IMR-90 (cell line): ENCODE data around the gene FBN1. TPM values are rescaled to one million over a fixed set of nuclear protein-coding genes. Genes with fewer than 3 reads are reported as not detected.

Experiments used
- ATAC-seq: fragments of 200-7000 bp; cut with Tn5 transposase; 2 replicates; pipeline ENCODE4 v1.9.1; 2020; ENCODE audit warnings: low read depth, mild to moderate bottlenecking, moderate library complexity
- BruUV-seq: library from RNA; stranded (reverse); fragments of 400-500 nt; replicated peaks from 2 replicates; lab custom pipeline; 2021; lab: Mats Ljungman, UMichigan
- CTCF ChIA-PET: fragments of 300-600 bp; formaldehyde crosslinking; extraction: SDS; loops from one replicate; lab custom pipeline; 2021; ENCODE audit warnings: antibody characterized with exemption; lab: Yijun Ruan, JAX
- POLR2A ChIA-PET: fragments of 300-600 bp; sonication (Branson Sonifier 250); formaldehyde crosslinking; loops from one replicate; lab custom pipeline; 2022; ENCODE audit warnings: antibody characterized with exemption; ENCODE audit not compliant: unreplicated experiment; lab: Charles Lee
- DNase-seq: peaks from one replicate; pipeline ENCODE4 v3.0.0; 2013
- H2AFZ ChIP-seq: replicated peaks from 2 replicates; pipeline ENCODE3; 2013; ENCODE audit warnings: low read length, mild to moderate bottlenecking; ENCODE audit not compliant: poor library complexity
- H2AK5ac ChIP-seq: 2 replicates; pipeline ENCODE4 v1.6.1; 2013; ENCODE audit warnings: low read depth, low read length, inconsistent platforms
- H2AK9ac ChIP-seq: replicated peaks from 2 replicates; pipeline ENCODE3; 2013; ENCODE audit warnings: mild to moderate bottlenecking, low read depth, low read length, moderate library complexity; ENCODE audit not compliant: poor library complexity
- H2BK120ac ChIP-seq: 2 replicates; pipeline ENCODE4 v1.6.1; 2013; ENCODE audit warnings: low read depth, low read length, inconsistent platforms
- H2BK15ac ChIP-seq: 3 replicates; pipeline ENCODE4 v1.6.1; 2013; ENCODE audit warnings: low read depth, low read length, inconsistent platforms
- H2BK20ac ChIP-seq: 2 replicates; pipeline ENCODE4 v1.6.1; 2013; ENCODE audit warnings: low read depth, mild to moderate bottlenecking, inconsistent platforms, low read length, moderate library complexity
- H2BK5ac ChIP-seq: 2 replicates; pipeline ENCODE4 v1.6.1; 2013; ENCODE audit warnings: mild to moderate bottlenecking, low read depth, low read length, inconsistent platforms; ENCODE audit not compliant: poor library complexity, severe bottlenecking
- H3K14ac ChIP-seq: replicated peaks from 2 replicates; pipeline ENCODE4 v1.6.1; 2013; ENCODE audit warnings: low read depth, low read length, inconsistent platforms
- H3K18ac ChIP-seq: 2 replicates; pipeline ENCODE4 v1.6.1; 2013; ENCODE audit warnings: low read depth, low read length, control low read depth
- H3K23ac ChIP-seq: 2 replicates; pipeline ENCODE4 v1.6.1; 2013; ENCODE audit warnings: low read depth, low read length, inconsistent platforms
- H3K27ac ChIP-seq: 2 replicates; pipeline ENCODE4 v1.5.1; 2013; ENCODE audit warnings: mild to moderate bottlenecking, control low read depth, low read length; ENCODE audit not compliant: insufficient read depth
- H3K27me3 ChIP-seq: 2 replicates; pipeline ENCODE4 v1.6.1; 2013; ENCODE audit warnings: low read length; ENCODE audit not compliant: control insufficient read depth, insufficient read depth
- H3K36me3 ChIP-seq: 2 replicates; pipeline ENCODE4 v1.6.1; 2013; ENCODE audit warnings: low read length, mixed read lengths; ENCODE audit not compliant: control insufficient read depth, insufficient read depth
- H3K4ac ChIP-seq: 2 replicates; pipeline ENCODE4 v1.6.1; 2013; ENCODE audit warnings: low read depth, low read length, inconsistent platforms
- H3K4me1 ChIP-seq: 2 replicates; pipeline ENCODE4 v1.6.1; 2013; ENCODE audit warnings: low read length, mixed read lengths; ENCODE audit not compliant: control insufficient read depth, insufficient read depth
- H3K4me2 ChIP-seq: 2 replicates; pipeline ENCODE4 v1.6.1; 2013; ENCODE audit warnings: low read depth, mild to moderate bottlenecking, control low read depth, low read length, moderate library complexity
- H3K4me3 ChIP-seq: 2 replicates; pipeline ENCODE4 v1.5.1; 2013; ENCODE audit warnings: low read depth, mild to moderate bottlenecking, control low read depth, low read length, moderate library complexity; ENCODE audit not compliant: insufficient read depth
- H3K56ac ChIP-seq: 2 replicates; pipeline ENCODE4 v1.6.1; 2013; ENCODE audit warnings: low read length, inconsistent platforms; ENCODE audit not compliant: insufficient read depth; ENCODE audit errors: extremely low read depth
- H3K79me1 ChIP-seq, 2 experiments: 2 replicates each; pipeline ENCODE4 v1.6.1; 2013; ENCODE audit warnings: low read length in 2 of 2, inconsistent platforms in 1 of 2, low read depth in 1 of 2
- H3K9ac ChIP-seq: 2 replicates; pipeline ENCODE4 v1.6.1; 2013; ENCODE audit warnings: low read depth, low read length, control low read depth
- H3K9me1 ChIP-seq: 2 replicates; pipeline ENCODE4 v1.6.1; 2013; ENCODE audit warnings: low read length, inconsistent platforms; ENCODE audit not compliant: insufficient read depth
- H3K9me3 ChIP-seq: 2 replicates; pipeline ENCODE4 v1.6.1; 2013; ENCODE audit warnings: low read length; ENCODE audit not compliant: control insufficient read depth, insufficient read depth
- H4K20me1 ChIP-seq: 2 replicates; pipeline ENCODE4 v1.6.1; 2013; ENCODE audit warnings: low read length, inconsistent platforms; ENCODE audit not compliant: insufficient read depth
- H4K5ac ChIP-seq: 2 replicates; pipeline ENCODE4 v1.6.1; 2013; ENCODE audit warnings: mild to moderate bottlenecking, low read depth, low read length, control low read depth
- H4K8ac ChIP-seq, 2 experiments: 2 replicates each; pipeline ENCODE4 v1.6.1; 2013; ENCODE audit warnings: low read depth in 2 of 2, low read length in 2 of 2, control low read depth in 1 of 2, inconsistent platforms in 1 of 2
- H4K91ac ChIP-seq: 2 replicates; pipeline ENCODE4 v1.6.1; 2013; ENCODE audit warnings: low read depth, low read length, inconsistent platforms; ENCODE audit not compliant: insufficient read depth
- CEBPB ChIP-seq: IDR thresholded peaks from 2 replicates; pipeline ENCODE4 v1.6.1; 2012; ENCODE audit warnings: low read depth, low read length, improper control_type of control experiment
- CHD1 ChIP-seq: IDR thresholded peaks from 2 replicates; pipeline ENCODE4 v1.6.1; 2012; ENCODE audit warnings: low read depth, low read length, improper control_type of control experiment
- FOS ChIP-seq: fragments of 150-350 bp; IDR thresholded peaks from 2 replicates; pipeline ENCODE4 v1.6.1; 2016; ENCODE audit warnings: low read depth, low read length
- MAZ ChIP-seq: IDR thresholded peaks from 2 replicates; pipeline ENCODE4 v1.6.1; 2012; ENCODE audit warnings: low read depth, mild to moderate bottlenecking, low read length, improper control_type of control experiment, moderate library complexity, borderline replicate concordance
- MXI1 ChIP-seq: IDR thresholded peaks from 2 replicates; pipeline ENCODE4 v1.6.1; 2012; ENCODE audit warnings: low read depth, mild to moderate bottlenecking, low read length, moderate library complexity, borderline replicate concordance
- POLR2A ChIP-seq: IDR thresholded peaks from 2 replicates; pipeline ENCODE4 v1.6.1; 2012; ENCODE audit warnings: mild to moderate bottlenecking, low read depth, low read length
- RAD21 ChIP-seq: IDR thresholded peaks from 2 replicates; pipeline ENCODE4 v1.6.1; 2012; ENCODE audit warnings: low read length, improper control_type of control experiment
- RFX5 ChIP-seq: IDR thresholded peaks from 2 replicates; pipeline ENCODE4 v1.8.0; 2012; ENCODE audit warnings: low read depth, mild to moderate bottlenecking, low read length, moderate library complexity
- SMC3 ChIP-seq: fragments of 150-350 bp; IDR thresholded peaks from 2 replicates; pipeline ENCODE4 v1.6.1; 2016; ENCODE audit warnings: low read depth, mild to moderate bottlenecking, antibody characterized with exemption, low read length, moderate library complexity
- dilution Hi-C: fragments of 300-500 bp; cut with HindIII; formaldehyde crosslinking; loops from one replicate; pipeline ENCODE4 v1.14.3; 2018; ENCODE audit warnings: low sequenced_read_pairs; ENCODE audit not compliant: unreplicated experiment
- in situ Hi-C: fragments of 300-500 bp; cut with MboI; formaldehyde crosslinking; loops from 3 replicates; pipeline ENCODE4 v1.14.3; 2019; ENCODE audit warnings: low sequenced_read_pairs, inconsistent platforms, mixed read lengths
- intact Hi-C: fragments of 100-400 bp; cut with micrococcal nuclease; formaldehyde crosslinking; loops from 2 replicates; pipeline ENCODE4 v1.10.0; 2022
- polyA plus RNA-seq, 3 experiments: library from polyadenylated mRNA; depleted of rRNA; stranded (reverse); fragments of >200 nt; gene quantifications; 2 replicates each; pipeline ENCODE4 v1.2.3, GENCODE V29; 2012; ENCODE audit warnings: low replicate concordance in 1 of 3
- total RNA-seq: library from RNA; depleted of rRNA; stranded (reverse); fragments of >200 nt; gene quantifications from 2 replicates; pipeline ENCODE4 v1.2.3, GENCODE V29; 2012
- TF ChIP-seq, protein P1 (sequence below): fragments of 150-350 bp; IDR thresholded peaks from 2 replicates; pipeline ENCODE4 v1.6.1; 2016; ENCODE audit warnings: low read depth, mild to moderate bottlenecking, low read length, moderate library complexity, borderline replicate concordance

Gene FBN1
- total and polyA plus RNA-seq, 2 of the 4 experiments (the other 2 are of a cell fraction): 134 to 283 TPM

GRCh38 chr15:48574187-48574586, 71.3 kb downstream of the FBN1 start:
- peaks cover 31 to 61% of the 10 kb centered on the region in 2 experiments for H3K79me1 ChIP-seq
- no peak overlapping the region for H3K4ac ChIP-seq
- DNase-seq (no peak), ATAC-seq (no peak)
- dilution Hi-C loops: no loop called here
- peaks cover 7% of the 10 kb centered on the region; the same call in 1 of the 2 replicates for H3K4me1 ChIP-seq
- no peak for TF ChIP-seq CEBPB
- no peak for TF ChIP-seq POLR2A
- TF ChIP-seq CHD1: no peak
- TF ChIP-seq FOS: no peak
- TF ChIP-seq MAZ: no peak
- no peak for TF ChIP-seq MXI1
- TF ChIP-seq, protein P1, sequence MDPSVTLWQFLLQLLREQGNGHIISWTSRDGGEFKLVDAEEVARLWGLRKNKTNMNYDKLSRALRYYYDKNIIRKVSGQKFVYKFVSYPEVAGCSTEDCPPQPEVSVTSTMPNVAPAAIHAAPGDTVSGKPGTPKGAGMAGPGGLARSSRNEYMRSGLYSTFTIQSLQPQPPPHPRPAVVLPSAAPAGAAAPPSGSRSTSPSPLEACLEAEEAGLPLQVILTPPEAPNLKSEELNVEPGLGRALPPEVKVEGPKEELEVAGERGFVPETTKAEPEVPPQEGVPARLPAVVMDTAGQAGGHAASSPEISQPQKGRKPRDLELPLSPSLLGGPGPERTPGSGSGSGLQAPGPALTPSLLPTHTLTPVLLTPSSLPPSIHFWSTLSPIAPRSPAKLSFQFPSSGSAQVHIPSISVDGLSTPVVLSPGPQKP: no peak
- no peak for TF ChIP-seq SMC3
- TF ChIP-seq RFX5: no peak
- TF ChIP-seq RAD21: no peak
- no peaks in the 10 kb centered on the region for H3K27me3 ChIP-seq
- H3K9me1 ChIP-seq: peaks cover 10% of the 10 kb centered on the region
- H3K4me2 ChIP-seq: no peak overlapping the region
- H3K9ac ChIP-seq: no peak overlapping the region
- H3K9me3 ChIP-seq: no peaks in the 10 kb centered on the region
- no peak overlapping the region for H2BK5ac ChIP-seq
- H4K8ac ChIP-seq: no peak overlapping the region
- H3K18ac ChIP-seq: no peak overlapping the region
- peaks cover 4% of the 10 kb centered on the region; the same call in 1 of the 2 replicates for H4K20me1 ChIP-seq
- ChIA-PET CTCF (no interaction called here), POLR2A (no interaction called here)
- peaks cover 7% of the 10 kb centered on the region for H3K36me3 ChIP-seq
- H2AK9ac ChIP-seq: no peak overlapping the region
- no peak overlapping the region for H3K14ac ChIP-seq
- no peak overlapping the region for H4K91ac ChIP-seq
- H3K27ac ChIP-seq: no peak overlapping the region
- no peak overlapping the region for H3K4me3 ChIP-seq
- H2BK15ac ChIP-seq: no peak overlapping the region
- in situ Hi-C loops: no loop called here
- no peak overlapping the region for H3K56ac ChIP-seq
- no peak overlapping the region for H3K23ac ChIP-seq
- no peak overlapping the region for H2AFZ ChIP-seq
- no peak overlapping the region for H2AK5ac ChIP-seq
- H2BK20ac ChIP-seq: no peak overlapping the region
- no TSS peak for BruUV-seq
- no peak overlapping the region for H2BK120ac ChIP-seq
- H4K5ac ChIP-seq: no peak overlapping the region
- intact Hi-C loops: no loop called here
